K562 (cell line): ENCODE data around the gene MYH7B. TPM values are rescaled to one million over a fixed set of nuclear protein-coding genes. Genes with fewer than 3 reads are reported as not detected.

ENCODE experiments used
- ATAC-seq: fragments of 200-7000 bp; cut with Tn5 transposase; 3 replicates; pipeline ENCODE4 v1.9.1; 2020; ENCODE audit warnings: moderate library complexity
- BruUV-seq: library from RNA; stranded (reverse); fragments of 400-500 nt; replicated peaks from 2 replicates; lab custom pipeline; 2021; lab: Mats Ljungman, UMichigan
- CTCF ChIA-PET: fragments of 300-600 bp; formaldehyde crosslinking; extraction: SDS; loops from one replicate; lab custom pipeline; 2021; ENCODE audit warnings: low intra/inter-chr PET ratio; lab: Yijun Ruan, JAX
- POLR2A ChIA-PET: fragments of 300-600, 350-650 bp; sonication (Branson Sonifier 250); formaldehyde crosslinking; extraction: SDS; loops from one replicate; lab custom pipeline; 2021; ENCODE audit warnings: antibody characterized with exemption, inconsistent platforms; lab: Yijun Ruan, JAX
- DNase-seq, 4 experiments: peaks; one replicate each; pipeline versions ENCODE4 v3.0.0 to v3.0.0-alpha.2; 2011 to 2018; ENCODE audit warnings: low spot score in 3 of 4, mixed read lengths in 3 of 4; ENCODE audit errors: extremely low read depth in 1 of 4
- FAIRE-seq: peaks from 2 replicates; lab custom pipeline; 2011; peaks lifted over from hg19 to GRCh38; lab: Jason Lieb, UNC
- H2AFZ ChIP-seq: 2 replicates; pipeline ENCODE4 v1.6.0; 2011; ENCODE audit warnings: low read depth, low read length, control low read depth, inconsistent platforms
- H3K27ac ChIP-seq: fragments of 200-600 bp; 3 replicates; pipeline ENCODE4 v1.8.0; 2011; ENCODE audit warnings: low read depth, mild to moderate bottlenecking, control low read depth, inconsistent platforms, low read length, moderate library complexity, mixed read lengths; ENCODE audit errors: extremely low read depth
- H3K27me3 ChIP-seq, 2 experiments: fragments of 300-600 bp in 1 of 2; 2 replicates in 1 of 2; 3 replicates in 1 of 2; pipeline versions ENCODE4 v1.6.0 to v1.8.0; 2011; ENCODE audit warnings: inconsistent platforms in 2 of 2, low read length in 2 of 2, mild to moderate bottlenecking in 1 of 2, mixed read lengths in 1 of 2, moderate library complexity in 1 of 2; ENCODE audit not compliant: control insufficient read depth in 2 of 2, insufficient read depth in 2 of 2
- H3K36me3 ChIP-seq: fragments of 300-600 bp; 3 replicates; pipeline ENCODE4 v1.8.0; 2011; ENCODE audit warnings: mild to moderate bottlenecking, low read length, inconsistent platforms; ENCODE audit not compliant: control insufficient read depth, insufficient read depth
- H3K4me1 ChIP-seq, 2 experiments: fragments of 200-600 bp in 1 of 2; replicated peaks in 1 of 2; 2 replicates in 1 of 2; 3 replicates in 1 of 2; pipeline versions ENCODE4 v1.5.1 to v1.8.0; 2011; ENCODE audit warnings: inconsistent platforms in 2 of 2, low read length in 2 of 2, mild to moderate bottlenecking in 1 of 2, mixed read lengths in 1 of 2, moderate library complexity in 1 of 2; ENCODE audit not compliant: control insufficient read depth in 2 of 2, insufficient read depth in 2 of 2
- H3K4me2 ChIP-seq: 2 replicates; pipeline ENCODE4 v1.6.1; 2011; ENCODE audit warnings: low read length, control low read depth, inconsistent platforms, mixed read lengths; ENCODE audit not compliant: insufficient read depth
- H3K4me3 ChIP-seq: fragments of 200-600 bp; sonication (generic), shearing (Covaris generic); 2 replicates; pipeline ENCODE4 v1.5.1; 2016; ENCODE audit warnings: control low read depth, inconsistent platforms
- H3K79me2 ChIP-seq: fragments of 200-600 bp; 3 replicates; pipeline ENCODE4 v1.8.0; 2011; ENCODE audit warnings: low read length, inconsistent platforms; ENCODE audit not compliant: control insufficient read depth, insufficient read depth
- H3K9ac ChIP-seq, 2 experiments: 2 replicates each; pipeline versions ENCODE4 v1.6.0 to v1.6.1; 2011; ENCODE audit warnings: low read depth in 2 of 2, low read length in 2 of 2, control low read depth in 1 of 2, inconsistent platforms in 1 of 2, mild to moderate bottlenecking in 1 of 2, mixed read lengths in 1 of 2; ENCODE audit not compliant: insufficient read depth in 1 of 2
- H3K9me1 ChIP-seq: one replicate; pipeline ENCODE4 v1.6.0; 2011; ENCODE audit warnings: inconsistent platforms, mild to moderate bottlenecking, low read length, moderate library complexity; ENCODE audit not compliant: control insufficient read depth, insufficient read depth
- H3K9me3 ChIP-seq: replicated peaks from 2 replicates; pipeline ENCODE4 v1.5.1; 2011; ENCODE audit warnings: low read depth, low read length, inconsistent platforms; ENCODE audit not compliant: control insufficient read depth, insufficient read depth
- H4K20me1 ChIP-seq: replicated peaks from 2 replicates; pipeline ENCODE4 v1.6.1; 2011; ENCODE audit warnings: low read length, inconsistent platforms, mixed read lengths; ENCODE audit not compliant: control insufficient read depth, insufficient read depth
- CHD4 ChIP-seq: fragments of 200-600 bp; sonication (generic); IDR thresholded peaks from 3 replicates; pipeline ENCODE4 v1.6.1; 2012; ENCODE audit warnings: low read depth, mild to moderate bottlenecking, mixed read lengths, low read length, inconsistent platforms; ENCODE audit not compliant: insufficient read depth, insufficient replicate concordance, poor library complexity, severe bottlenecking
- GTF2A2 ChIP-seq: IDR thresholded peaks from 2 replicates; pipeline ENCODE4 v1.6.1; 2016; ENCODE audit warnings: mild to moderate bottlenecking, missing genetic modification characterization, missing compliant biosample characterization
- HINFP ChIP-seq: fragments of 450-650 bp; conservative IDR thresholded peaks from 2 replicates; pipeline ENCODE4 v1.6.1; 2016; ENCODE audit warnings: missing genetic modification characterization, low read depth, mild to moderate bottlenecking, control low read depth, missing compliant biosample characterization
- HOXB6 ChIP-seq: fragments of 250-450 bp; sonication (Bioruptor Pico); IDR thresholded peaks from 2 replicates; pipeline ENCODE4 v1.5.1; 2022; ENCODE audit warnings: mild to moderate bottlenecking, borderline replicate concordance
- KHSRP ChIP-seq: fragments of 450-650 bp; IDR thresholded peaks from 2 replicates; pipeline ENCODE4 v1.6.1; 2017
- MAFG ChIP-seq: fragments of 450-650 bp; conservative IDR thresholded peaks from 2 replicates; pipeline ENCODE4 v1.6.1; 2016; ENCODE audit warnings: missing genetic modification characterization, missing compliant biosample characterization
- PBX2 ChIP-seq, 2 experiments: IDR thresholded peaks in 1 of 2; conservative IDR thresholded peaks in 1 of 2; 2 replicates each; pipeline ENCODE4 v1.6.1; 2016; ENCODE audit warnings: low read depth in 2 of 2, mild to moderate bottlenecking in 1 of 2, missing compliant biosample characterization in 1 of 2, missing genetic modification characterization in 1 of 2, moderate library complexity in 1 of 2
- PCBP1 ChIP-seq: fragments of 200-400 bp; formaldehyde crosslinking; IDR thresholded peaks from 2 replicates; pipeline ENCODE4 v1.6.1; 2018; ENCODE audit warnings: mild to moderate bottlenecking, low read depth, low read length; ENCODE audit not compliant: poor library complexity, severe bottlenecking
- PKNOX1 ChIP-seq: fragments of 450-650 bp; IDR thresholded peaks from 2 replicates; pipeline ENCODE4 v1.6.1; 2016
- SNAPC5 ChIP-seq: fragments of 250-450 bp; sonication (Bioruptor Pico); IDR thresholded peaks from 2 replicates; pipeline ENCODE4 v1.8.0; 2021; ENCODE audit warnings: moderate library complexity, mild to moderate bottlenecking, inconsistent platforms
- ZBTB26 ChIP-seq: fragments of 450-650 bp; formaldehyde crosslinking; IDR thresholded peaks from 2 replicates; pipeline ENCODE4 v1.4.0; 2022; ENCODE audit warnings: missing genetic modification characterization
- ZFX ChIP-seq: sonication (generic); formaldehyde crosslinking; IDR thresholded peaks from 2 replicates; pipeline ENCODE4 v1.8.0; 2022; ENCODE audit warnings: mild to moderate bottlenecking, missing genetic modification reagents, moderate library complexity
- WGBS: fragments of 100-300 bp; shearing (Covaris generic); methylation state at CpG from one replicate; pipeline ENCODE4 v1.1.6; 2016; ENCODE audit warnings: low coverage, mixed read lengths; ENCODE audit not compliant: insufficient coverage; ENCODE audit errors: missing lambda C conversion rate; 5-methylcytosine and 5-hydroxymethylcytosine counted together
- in situ Hi-C: fragments of 300-500 bp; cut with MboI; formaldehyde crosslinking; loops from 4 replicates; pipeline ENCODE4 v1.15.0; 2018; ENCODE audit warnings: inconsistent platforms, mixed read lengths
- intact Hi-C: fragments of 100-400 bp; cut with micrococcal nuclease; formaldehyde crosslinking; loops from 2 replicates; pipeline ENCODE4 v1.14.2; 2022
- polyA plus RNA-seq, 8 experiments: library from polyadenylated mRNA; depleted of rRNA in 4 of 8; stranded (reverse) in 5 of 8; unstranded in 3 of 8; fragments of >200 nt; fragmentation: Nextera tagmentation in 2 of 8; fragmentation: Illumina TruSeq in 1 of 8; extraction: Ambion mirVana in 2 of 8; extraction: Trizol in 1 of 8; gene quantifications; 2 replicates each; pipeline versions ENCODE4 v1.2.1 to v1.2.3, GENCODE V29; 2011 to 2014; ENCODE audit warnings: inconsistent platforms in 1 of 8, missing spikeins in 1 of 8
- total RNA-seq, 7 experiments: library from RNA; depleted of rRNA in 6 of 7; stranded (reverse); fragments of >200 nt in 6 of 7; fragmentation: Illumina TruSeq in 2 of 7; extraction: Trizol in 2 of 7; gene quantifications; 2 replicates each; pipeline versions ENCODE4 v1.2.1 to v1.2.3, GENCODE V29; 2011 to 2021; ENCODE audit warnings: low replicate concordance in 1 of 7
- TF ChIP-seq, protein P1 (sequence below): fragments of 250-450 bp; sonication (Bioruptor Pico); IDR thresholded peaks from 2 replicates; pipeline ENCODE4 v1.8.0; 2021; ENCODE audit warnings: mild to moderate bottlenecking, moderate library complexity

The MYH7B gene
- total and polyA plus RNA-seq, 9 of the 15 experiments (the other 6 are each of a cell fraction or from before 2014, with no cell fraction given), result 0.07 to 0.34 (median 0.13) TPM; not detected in 3

GRCh38 chr20:34989118-34989517 lies 33.5 kb downstream of the MYH7B start:
- FAIRE-seq, result no peak
- no peaks in the 10 kb centered on the region for H3K9me1 ChIP-seq
- H3K9me3 ChIP-seq, result no peaks in the 10 kb centered on the region
- WGBS, result 41% methylated on average over 4 of the region's 4 CpGs
- POLR2A ChIA-PET, result interaction anchor here (1.4 to 3.6 kb wide), 2 partner anchors 9 to 11 kb away, joined by 3 to 17 read pairs; no protein-coding TSS in a partner anchor
- CTCF ChIA-PET, result interaction anchor here (1.1 kb wide), 1 partner anchor 116 kb away, joined by 3 read pairs; no protein-coding TSS in a partner anchor
- H3K79me2 ChIP-seq, result no peaks in the 10 kb centered on the region
- no peak overlapping the region for H3K4me2 ChIP-seq
- H3K27me3 ChIP-seq, result no peaks in the 10 kb centered on the region
- H3K27ac ChIP-seq, result no peak overlapping the region
- BruUV-seq, result no TSS peak
- no peak overlapping the region for H3K9ac ChIP-seq
- intact Hi-C loops (no loop called here), in situ Hi-C loops (no loop called here)
- peaks cover 4% of the 10 kb centered on the region; the same call in 1 of the 2 replicates for H4K20me1 ChIP-seq
- peaks cover 0 to 40% of the 10 kb centered on the region in 2 experiments; a peak in 3 of 5 replicates for H3K4me1 ChIP-seq
- no peak overlapping the region for H2AFZ ChIP-seq
- H3K4me3 ChIP-seq, result no peak overlapping the region
- DNase-seq, result no peak
- ATAC-seq, result no peak
- H3K36me3 ChIP-seq, result peaks cover 3% of the 10 kb centered on the region; the same call in 2 of the 3 replicates
- TF ChIP-seq PBX2 (CRISPR knock-in tag; IDR thresholded peaks at IDR 0.05; ENCODE audit: low read depth) (no peak), PBX2 (tag; conservative IDR thresholded peaks at IDR 0.05; ENCODE audit: low read depth) (0 out of 2 replicates have a peak, but pooled peaks have one; percentile 16), ZFX (CRISPR knock-in tag) (no peak), GTF2A2 (tag) (no peak), HINFP (tag) (no peak), SNAPC5 (CRISPR knock-in tag) (no peak), HOXB6 (CRISPR knock-in tag) (no peak), CHD4 (no peak), PCBP1 (no peak), KHSRP (no peak), ZBTB26 (CRISPR knock-in tag) (no peak), PKNOX1 (peak; percentile 66), MAFG (no peak)
- TF ChIP-seq, protein P1, sequence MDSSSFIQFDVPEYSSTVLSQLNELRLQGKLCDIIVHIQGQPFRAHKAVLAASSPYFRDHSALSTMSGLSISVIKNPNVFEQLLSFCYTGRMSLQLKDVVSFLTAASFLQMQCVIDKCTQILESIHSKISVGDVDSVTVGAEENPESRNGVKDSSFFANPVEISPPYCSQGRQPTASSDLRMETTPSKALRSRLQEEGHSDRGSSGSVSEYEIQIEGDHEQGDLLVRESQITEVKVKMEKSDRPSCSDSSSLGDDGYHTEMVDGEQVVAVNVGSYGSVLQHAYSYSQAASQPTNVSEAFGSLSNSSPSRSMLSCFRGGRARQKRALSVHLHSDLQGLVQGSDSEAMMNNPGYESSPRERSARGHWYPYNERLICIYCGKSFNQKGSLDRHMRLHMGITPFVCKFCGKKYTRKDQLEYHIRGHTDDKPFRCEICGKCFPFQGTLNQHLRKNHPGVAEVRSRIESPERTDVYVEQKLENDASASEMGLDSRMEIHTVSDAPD (CRISPR knock-in tag), result no peak
